ENCODE data around the gene POFUT1. TPM values are rescaled to one million over a fixed set of nuclear protein-coding genes. Genes with fewer than 3 reads are reported as not detected.

Gene POFUT1
- total RNA-seq, 1 donor from 2014 or later, result 49.5 TPM

GRCh38 chr20:32232326-32232886 lies 24.7 kb downstream of the POFUT1 start:
- H3K36me3 Mint-ChIP-seq (ENCODE audit: unreplicated experiment), result peaks cover 55% of the 10 kb centered on the region
- H3K9me3 Mint-ChIP-seq (ENCODE audit: unreplicated experiment), result no peaks in the 10 kb centered on the region
- no peak overlapping the region for H3K27ac Mint-ChIP-seq (ENCODE audit: unreplicated experiment)
- H3K4me3 Mint-ChIP-seq (ENCODE audit: unreplicated experiment), result no peak overlapping the region
- TF ChIP-seq CTCF (IDR thresholded peaks at IDR 0.05), result no peak
- no peak for DNase-seq (ENCODE audit: extremely low spot score, unreplicated experiment)
- no peaks in the 10 kb centered on the region for H3K4me1 Mint-ChIP-seq (ENCODE audit: unreplicated experiment)
- no peaks in the 10 kb centered on the region for H3K27me3 Mint-ChIP-seq (ENCODE audit: unreplicated experiment)

GRCh38 chr20:32233286-32233685 lies 25.6 kb downstream of the POFUT1 start:
- H3K27ac Mint-ChIP-seq (ENCODE audit: unreplicated experiment), result no peak overlapping the region
- H3K27me3 Mint-ChIP-seq (ENCODE audit: unreplicated experiment), result no peaks in the 10 kb centered on the region
- H3K36me3 Mint-ChIP-seq (ENCODE audit: unreplicated experiment), result peaks cover 55% of the 10 kb centered on the region
- DNase-seq (ENCODE audit: extremely low spot score, unreplicated experiment), result no peak
- no peak for TF ChIP-seq CTCF (IDR thresholded peaks at IDR 0.05)
- no peaks in the 10 kb centered on the region for H3K9me3 Mint-ChIP-seq (ENCODE audit: unreplicated experiment)
- H3K4me1 Mint-ChIP-seq (ENCODE audit: unreplicated experiment), result no peaks in the 10 kb centered on the region
- H3K4me3 Mint-ChIP-seq (ENCODE audit: unreplicated experiment), result no peak overlapping the region

- Mint-ChIP-seq H3K9me3 (ENCODE audit: unreplicated experiment) (no peaks in the 10 kb centered on the region), H3K4me1 (ENCODE audit: unreplicated experiment) (no peaks in the 10 kb centered on the region), H3K4me3 (ENCODE audit: unreplicated experiment) (no peak overlapping the region), H3K36me3 (ENCODE audit: unreplicated experiment) (peaks cover 47% of the 10 kb centered on the region), H3K27me3 (ENCODE audit: unreplicated experiment) (no peaks in the 10 kb centered on the region), H3K27ac (ENCODE audit: unreplicated experiment) (no peak overlapping the region)
- DNase-seq (ENCODE audit: extremely low spot score, unreplicated experiment), result no peak
- no peak for TF ChIP-seq CTCF (IDR thresholded peaks at IDR 0.05)
Observed at GRCh38 chr20:32234135-32234808, 26.6 kb downstream of the POFUT1 start.

GRCh38 chr20:32235331-32236047 lies 27.8 kb downstream of the POFUT1 start:
- H3K36me3 Mint-ChIP-seq (ENCODE audit: unreplicated experiment), result peaks cover 46% of the 10 kb centered on the region
- no peak overlapping the region for H3K27ac Mint-ChIP-seq (ENCODE audit: unreplicated experiment)
- no peak for TF ChIP-seq CTCF (IDR thresholded peaks at IDR 0.05)
- no peak overlapping the region for H3K4me3 Mint-ChIP-seq (ENCODE audit: unreplicated experiment)
- H3K27me3 Mint-ChIP-seq (ENCODE audit: unreplicated experiment), result no peaks in the 10 kb centered on the region
- H3K4me1 Mint-ChIP-seq (ENCODE audit: unreplicated experiment), result peaks cover 8% of the 10 kb centered on the region
- no peaks in the 10 kb centered on the region for H3K9me3 Mint-ChIP-seq (ENCODE audit: unreplicated experiment)
- DNase-seq (ENCODE audit: extremely low spot score, unreplicated experiment), result no peak

GRCh38 chr20:32236048-32236533 lies 28.4 kb downstream of the POFUT1 start:
- H3K4me3 Mint-ChIP-seq (ENCODE audit: unreplicated experiment), result no peak overlapping the region
- H3K4me1 Mint-ChIP-seq (ENCODE audit: unreplicated experiment), result peaks cover 9% of the 10 kb centered on the region
- DNase-seq (ENCODE audit: extremely low spot score, unreplicated experiment), result no peak
- no peak for TF ChIP-seq CTCF (IDR thresholded peaks at IDR 0.05)
- H3K36me3 Mint-ChIP-seq (ENCODE audit: unreplicated experiment), result peaks cover 42% of the 10 kb centered on the region
- no peaks in the 10 kb centered on the region for H3K9me3 Mint-ChIP-seq (ENCODE audit: unreplicated experiment)
- H3K27ac Mint-ChIP-seq (ENCODE audit: unreplicated experiment), result no peak overlapping the region
- H3K27me3 Mint-ChIP-seq (ENCODE audit: unreplicated experiment), result no peaks in the 10 kb centered on the region

All from osteocyte (in vitro differentiated cells).